ENCODE data around the gene TMEM187. TPM values are rescaled to one million over a fixed set of nuclear protein-coding genes. Genes with fewer than 3 reads are reported as not detected.
A peak's percentile ranks its signal among the peaks of the same experiment; 100 is the strongest.

TMEM187 gene
- total and polyA plus RNA-seq, 2 donors (not counting 1 experiment from before 2014, with no cell fraction given): 5.5 to 6.4 TPM

- H3K27ac Mint-ChIP-seq: peak overlapping the region; percentile 32
- H3K4me3 Mint-ChIP-seq: no peak overlapping the region
- ATAC-seq (ENCODE audit: low read depth): no peak
Observed at GRCh38 chrX:153957224-153957623, 15.3 kb upstream of the TMEM187 start.

GRCh38 chrX:153958605-153959004 lies 13.9 kb upstream of the TMEM187 start:
- Histone ChIP-seq H3K79me2 (ENCODE audit: control insufficient read depth, insufficient read depth, low read length) (peaks cover 34% of the 10 kb centered on the region), H3K27me3 (replicated peaks in 1 of 4; ENCODE audit: control extremely low read depth in 1 of 4, control insufficient read depth in 3 of 4, insufficient read depth in 4 of 4, low read length in 3 of 4) (no peaks in the 10 kb centered on the region), H3K9me3 (ENCODE audit: control extremely low read depth in 1 of 3, control insufficient read depth in 2 of 3, insufficient read depth in 1 of 3, low read length in 2 of 3) (no peaks in the 10 kb centered on the region), H3K36me3 (replicated peaks in 1 of 2; ENCODE audit: control extremely low read depth in 1 of 2, control insufficient read depth in 1 of 2, extremely low read depth in 1 of 2, insufficient read depth in 2 of 2, low read length in 1 of 2) (peaks cover 0 to 71% of the 10 kb centered on the region in 2 experiments), H3K27ac (ENCODE audit: low read length in 2 of 2) (no peak overlapping the region), H2AFZ (ENCODE audit: insufficient read depth, low read depth, low read length, poor library complexity, severe bottlenecking) (no peak overlapping the region), H4K20me1 (ENCODE audit: control insufficient read depth, insufficient read depth, low read length, poor library complexity, severe bottlenecking) (peaks cover 19% of the 10 kb centered on the region), H3K4me1 (ENCODE audit: control insufficient read depth in 2 of 2, insufficient read depth in 2 of 2, low read length in 2 of 2) (no peaks in the 10 kb centered on the region), H3K9ac (ENCODE audit: low read length) (no peak overlapping the region), H3K4me3 (ENCODE audit: control extremely low read depth in 1 of 5, extremely low read depth in 1 of 5, insufficient read depth in 1 of 5, low read depth in 2 of 5, low read length in 4 of 5) (no peak overlapping the region), H3K4me2 (replicated peaks; ENCODE audit: low read depth, low read length, poor library complexity, severe bottlenecking) (no peak overlapping the region)
- WGBS (ENCODE audit: insufficient coverage): 97% methylated on average over 12 of the region's 14 CpGs
- H3K27me3 Mint-ChIP-seq: no peaks in the 10 kb centered on the region
- H3K27ac Mint-ChIP-seq: no peak overlapping the region
- no peaks in the 10 kb centered on the region for H3K9me3 Mint-ChIP-seq (ENCODE audit: insufficient read depth)
- ATAC-seq (ENCODE audit: low read depth) (no peak), DNase-seq (no peak)
- H3K4me3 Mint-ChIP-seq: no peak overlapping the region
- TF ChIP-seq EZH2 (IDR thresholded peaks at IDR 0.05; ENCODE audit: borderline replicate concordance, insufficient read depth, low read depth, low read length, poor library complexity, severe bottlenecking) (no peak), CTCF (IDR thresholded peaks at IDR 0.05) (no peak)
- intact Hi-C loops (cut with micrococcal nuclease): no loop called here
- ChIA-PET CTCF (no interaction called here), POLR2A (interaction anchor here (0.6 kb wide), 1 partner anchor 10 kb away, joined by 4 read pairs; no protein-coding TSS in a partner anchor)
- H3K4me1 Mint-ChIP-seq: no peaks in the 10 kb centered on the region

More at GRCh38 chrX:153957224-153957623, 15.3 kb upstream of the TMEM187 start:
- POLR2A ChIA-PET: no interaction called here
- peaks cover 2% of the 10 kb centered on the region for H3K4me1 Mint-ChIP-seq
- peaks cover 5% of the 10 kb centered on the region for H4K20me1 ChIP-seq (ENCODE audit: control insufficient read depth, insufficient read depth, low read length, poor library complexity, severe bottlenecking)
- H3K9me3 ChIP-seq (ENCODE audit: control extremely low read depth in 1 of 3, control insufficient read depth in 2 of 3, insufficient read depth in 1 of 3, low read length in 2 of 3): no peaks in the 10 kb centered on the region
- TF ChIP-seq CTCF (IDR thresholded peaks at IDR 0.05) (no peak), EZH2 (IDR thresholded peaks at IDR 0.05; ENCODE audit: borderline replicate concordance, insufficient read depth, low read depth, low read length, poor library complexity, severe bottlenecking) (no peak)
- peaks cover 0 to 68% of the 10 kb centered on the region in 2 experiments for H3K36me3 ChIP-seq (replicated peaks in 1 of 2; ENCODE audit: control extremely low read depth in 1 of 2, control insufficient read depth in 1 of 2, extremely low read depth in 1 of 2, insufficient read depth in 2 of 2, low read length in 1 of 2)
- no peaks in the 10 kb centered on the region for H3K27me3 Mint-ChIP-seq
- peaks cover 0 to 4% of the 10 kb centered on the region in 2 donors for H3K4me1 ChIP-seq (ENCODE audit: control insufficient read depth in 2 of 2, insufficient read depth in 2 of 2, low read length in 2 of 2)
- H2AFZ ChIP-seq (ENCODE audit: insufficient read depth, low read depth, low read length, poor library complexity, severe bottlenecking): no peak overlapping the region
- no peak overlapping the region for H3K4me3 ChIP-seq (ENCODE audit: control extremely low read depth in 1 of 5, extremely low read depth in 1 of 5, insufficient read depth in 1 of 5, low read depth in 2 of 5, low read length in 4 of 5)
- no peak overlapping the region for H3K27ac ChIP-seq (ENCODE audit: low read length in 2 of 2)
- 80% methylated on average over 11 of the region's 17 CpGs for WGBS (ENCODE audit: insufficient coverage)
- no peaks in the 10 kb centered on the region for H3K9me3 Mint-ChIP-seq (ENCODE audit: insufficient read depth)
- CTCF ChIA-PET: no interaction called here
- peaks cover 20% of the 10 kb centered on the region for H3K79me2 ChIP-seq (ENCODE audit: control insufficient read depth, insufficient read depth, low read length)
- no peak for DNase-seq
- no peaks in the 10 kb centered on the region for H3K27me3 ChIP-seq (replicated peaks in 1 of 4; ENCODE audit: control extremely low read depth in 1 of 4, control insufficient read depth in 3 of 4, insufficient read depth in 4 of 4, low read length in 3 of 4)
- H3K4me2 ChIP-seq (replicated peaks; ENCODE audit: low read depth, low read length, poor library complexity, severe bottlenecking): no peak overlapping the region
- H3K9ac ChIP-seq (ENCODE audit: low read length): no peak overlapping the region
- intact Hi-C loops (cut with micrococcal nuclease): no loop called here
